ENCODE results near the gene VMO1.

The VMO1 gene

GRCh38 chr17:4764595-4764994 is 21.6 kb downstream of the VMO1 start:
- no peak for DNase-seq (ENCODE audit: low spot score)

- DNase-seq (ENCODE audit: low spot score) = no peak
These were observed 26.4 kb downstream of the VMO1 start for GRCh38 chr17:4759776-4760236.

GRCh38 chr17:4753392-4753791 is 32.8 kb downstream of the VMO1 start:
- DNase-seq (ENCODE audit: low spot score) = no peak

GRCh38 chr17:4751932-4752331 is 34.2 kb downstream of the VMO1 start:
- no peak for DNase-seq (ENCODE audit: low spot score)

- no peak for DNase-seq (ENCODE audit: low spot score)
These were observed 35.6 kb downstream of the VMO1 start for GRCh38 chr17:4750606-4751005.

GRCh38 chr17:4748686-4749085 is 37.5 kb downstream of the VMO1 start:
- no peak for DNase-seq (ENCODE audit: low spot score)

GRCh38 chr17:4747847-4748246 is 38.3 kb downstream of the VMO1 start:
- DNase-seq (ENCODE audit: low spot score) = peak; percentile 29

- DNase-seq (ENCODE audit: low spot score) = no peak
These were observed 40.9 kb downstream of the VMO1 start for GRCh38 chr17:4744999-4745969.

GRCh38 chr17:4743898-4744297 is 42.3 kb downstream of the VMO1 start:
- DNase-seq (ENCODE audit: low spot score) = no peak

GRCh38 chr17:4743216-4743615 is 42.9 kb downstream of the VMO1 start:
- no peak for DNase-seq (ENCODE audit: low spot score)

GRCh38 chr17:4742629-4743028 is 43.5 kb downstream of the VMO1 start:
- DNase-seq (ENCODE audit: low spot score) = no peak

- no peak for DNase-seq (ENCODE audit: low spot score)
These were observed 44.0 kb downstream of the VMO1 start for GRCh38 chr17:4742133-4742532.

- DNase-seq (ENCODE audit: low spot score) = no peak
These were observed 44.6 kb downstream of the VMO1 start for GRCh38 chr17:4741544-4741943.

- DNase-seq (ENCODE audit: low spot score) = no peak
These were observed 45.6 kb downstream of the VMO1 start for GRCh38 chr17:4740584-4740983.

- DNase-seq (ENCODE audit: low spot score) = no peak
These were observed 46.2 kb downstream of the VMO1 start for GRCh38 chr17:4740025-4740351.

GRCh38 chr17:4739122-4740024 is 46.8 kb downstream of the VMO1 start, which contains the start of the genes CXCL16 and ZMYND15:
CXCL16 (minus strand) TSS chr17:4739928; CDS start chr17:4739339, 589 bp downstream.
ZMYND15 (plus strand) TSS chr17:4739833; CDS start chr17:4740549, 716 bp downstream.
- DNase-seq (ENCODE audit: low spot score) = peak; percentile 47

GRCh38 chr17:4738136-4739121 is 47.7 kb downstream of the VMO1 start:
- no peak for DNase-seq (ENCODE audit: low spot score)

GRCh38 chr17:4735876-4736651 is 50.1 kb downstream of the VMO1 start:
- no peak for DNase-seq (ENCODE audit: low spot score)

Data from CD4-positive, alpha-beta T cell treated with Interleukin-15 for 4 hours (primary cell).